IPS-20b (cell line): ENCODE measurements around the gene AGFG2.

ENCODE experiments used
- H3K27ac ChIP-seq: one replicate; pipeline ENCODE4 v1.5.1; 2013; ENCODE audit warnings: low read length
- H3K27me3 ChIP-seq: 2 replicates; pipeline ENCODE4 v1.6.1; 2013; ENCODE audit warnings: mild to moderate bottlenecking, low read length, inconsistent platforms; ENCODE audit not compliant: insufficient read depth
- H3K36me3 ChIP-seq: 2 replicates; pipeline ENCODE4 v1.6.1; 2013; ENCODE audit warnings: low read depth, mild to moderate bottlenecking, inconsistent platforms, low read length, moderate library complexity; ENCODE audit not compliant: insufficient read depth
- H3K4me1 ChIP-seq: 2 replicates; pipeline ENCODE4 v1.6.1; 2013; ENCODE audit warnings: mild to moderate bottlenecking, control low read depth, inconsistent platforms, low read length, moderate library complexity; ENCODE audit not compliant: insufficient read depth
- H3K4me3 ChIP-seq: 2 replicates; pipeline ENCODE4 v1.5.1; 2013; ENCODE audit warnings: mild to moderate bottlenecking, low read length, inconsistent platforms
- H3K9ac ChIP-seq: 2 replicates; pipeline ENCODE4 v1.6.1; 2013; ENCODE audit warnings: low read depth, mild to moderate bottlenecking, inconsistent platforms, low read length, moderate library complexity
- H3K9me3 ChIP-seq: 2 replicates; pipeline ENCODE4 v1.6.1; 2013; ENCODE audit warnings: mild to moderate bottlenecking, low read depth, low read length, inconsistent platforms; ENCODE audit not compliant: insufficient read depth

AGFG2 gene

DNA sequence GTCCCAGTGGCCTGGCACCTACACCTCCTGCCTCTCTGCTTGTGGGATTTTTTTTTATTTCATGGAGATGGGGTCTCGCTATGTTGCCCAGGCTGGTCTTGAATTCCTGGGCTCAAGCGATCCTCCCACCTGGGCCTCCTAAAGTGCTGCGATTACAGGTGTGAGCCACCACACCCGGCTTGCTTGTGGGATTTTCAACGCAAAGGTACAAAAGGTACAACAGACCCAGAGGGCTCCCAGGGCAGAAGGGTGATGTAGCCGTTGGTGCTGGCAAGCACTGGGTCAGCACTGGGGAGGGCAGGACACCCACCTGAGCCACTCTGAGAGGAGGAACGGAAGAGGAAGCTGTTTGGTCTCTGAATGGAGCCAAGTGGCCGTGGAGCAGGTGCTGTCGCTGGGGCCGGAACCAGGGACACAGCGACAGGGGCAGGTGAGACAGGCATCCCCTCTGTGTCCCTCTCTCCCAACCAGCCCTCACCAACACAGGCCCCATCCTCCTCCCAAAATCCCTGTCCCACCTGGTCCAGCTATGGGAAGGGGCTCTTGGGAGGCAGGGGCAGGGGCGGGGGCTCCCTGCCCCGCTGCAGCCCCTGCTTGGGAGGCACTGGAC lies 37.5 kb downstream of the AGFG2 start:
- no peak overlapping the region for H3K4me3 ChIP-seq
- peaks cover 5% of the 10 kb centered on the region; the same call in 1 of the 2 replicates for H3K27me3 ChIP-seq
- no peaks in the 10 kb centered on the region for H3K9me3 ChIP-seq
- no peak overlapping the region for H3K27ac ChIP-seq
- peaks cover 7% of the 10 kb centered on the region for H3K4me1 ChIP-seq
- peaks cover 46% of the 10 kb centered on the region for H3K36me3 ChIP-seq
- no peak overlapping the region for H3K9ac ChIP-seq

DNA sequence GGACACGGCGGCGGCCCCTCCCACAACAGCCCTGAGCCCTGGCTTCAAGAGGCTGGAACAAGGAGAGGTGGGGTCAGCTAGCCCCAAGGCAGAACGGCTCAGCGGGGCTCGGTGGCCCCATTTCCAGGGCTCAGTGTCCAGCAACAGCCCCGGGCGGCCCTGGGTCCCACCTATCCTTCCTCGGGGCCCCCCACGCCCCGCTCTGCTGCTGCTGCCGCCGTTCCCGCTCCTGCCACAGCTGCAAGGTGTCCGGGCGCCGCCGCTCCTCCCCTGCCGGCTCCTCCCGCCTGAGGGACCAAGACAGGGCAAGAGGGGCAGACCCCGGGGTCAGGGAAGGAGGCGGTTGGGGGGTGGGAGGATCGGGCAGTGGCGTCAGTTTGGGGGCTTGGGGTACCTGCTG lies 38.1 kb downstream of the AGFG2 start:
- no peaks in the 10 kb centered on the region for H3K9me3 ChIP-seq
- H3K36me3 ChIP-seq, result peaks cover 52% of the 10 kb centered on the region
- H3K9ac ChIP-seq, result no peak overlapping the region
- H3K27me3 ChIP-seq, result no peaks in the 10 kb centered on the region
- no peak overlapping the region for H3K4me3 ChIP-seq
- H3K4me1 ChIP-seq, result peaks cover under 1% of the 10 kb centered on the region
- no peak overlapping the region for H3K27ac ChIP-seq

- H3K4me3 ChIP-seq, result no peak overlapping the region
- H3K9ac ChIP-seq, result no peak overlapping the region
- no peaks in the 10 kb centered on the region for H3K27me3 ChIP-seq
- no peak overlapping the region for H3K27ac ChIP-seq
- peaks cover 56% of the 10 kb centered on the region for H3K36me3 ChIP-seq
- H3K4me1 ChIP-seq, result no peaks in the 10 kb centered on the region
- no peaks in the 10 kb centered on the region for H3K9me3 ChIP-seq
Measured at GRCh38 chr7:100577507-100577906, 38.5 kb downstream of the AGFG2 start.

- no peaks in the 10 kb centered on the region for H3K27me3 ChIP-seq
- H3K27ac ChIP-seq, result no peak overlapping the region
Measured at GRCh38 chr7:100578246-100579183, 39.5 kb downstream of the AGFG2 start.

GRCh38 chr7:100580466-100581283 lies 41.7 kb downstream of the AGFG2 start:
- H3K4me1 ChIP-seq, result peaks cover 11% of the 10 kb centered on the region; the same call in 1 of the 2 replicates
- peaks cover 49% of the 10 kb centered on the region for H3K36me3 ChIP-seq
- no peak overlapping the region for H3K27ac ChIP-seq

More at GRCh38 chr7:100578246-100579183, 39.5 kb downstream of the AGFG2 start:
- H3K36me3 ChIP-seq, result peaks cover 57% of the 10 kb centered on the region
- 0 out of 2 replicates have a peak, but pooled peaks cover 2% of the 10 kb centered on the region for H3K4me1 ChIP-seq
- H3K9ac ChIP-seq, result no peak overlapping the region
- H3K4me3 ChIP-seq, result no peak overlapping the region
- H3K9me3 ChIP-seq, result no peaks in the 10 kb centered on the region

GRCh38 chr7:100582041-100582579 lies 43.1 kb downstream of the AGFG2 start:
- Histone ChIP-seq H3K9me3 (no peaks in the 10 kb centered on the region), H3K4me3 (no peak overlapping the region), H3K4me1 (peaks cover 11% of the 10 kb centered on the region; the same call in 1 of the 2 replicates), H3K36me3 (peaks cover 40% of the 10 kb centered on the region), H3K9ac (no peak overlapping the region), H3K27me3 (no peaks in the 10 kb centered on the region), H3K27ac (no peak overlapping the region)

More at GRCh38 chr7:100580466-100581283, 41.7 kb downstream of the AGFG2 start:
- H3K4me3 ChIP-seq, result no peak overlapping the region
- no peaks in the 10 kb centered on the region for H3K9me3 ChIP-seq
- no peaks in the 10 kb centered on the region for H3K27me3 ChIP-seq
- H3K9ac ChIP-seq, result no peak overlapping the region

- Histone ChIP-seq H3K9ac (no peak overlapping the region), H3K27me3 (no peaks in the 10 kb centered on the region), H3K36me3 (peaks cover 40% of the 10 kb centered on the region), H3K4me3 (no peak overlapping the region), H3K27ac (no peak overlapping the region), H3K9me3 (no peaks in the 10 kb centered on the region), H3K4me1 (peaks cover 11% of the 10 kb centered on the region; the same call in 1 of the 2 replicates)
Measured at GRCh38 chr7:100582650-100583049, 43.6 kb downstream of the AGFG2 start.

DNA sequence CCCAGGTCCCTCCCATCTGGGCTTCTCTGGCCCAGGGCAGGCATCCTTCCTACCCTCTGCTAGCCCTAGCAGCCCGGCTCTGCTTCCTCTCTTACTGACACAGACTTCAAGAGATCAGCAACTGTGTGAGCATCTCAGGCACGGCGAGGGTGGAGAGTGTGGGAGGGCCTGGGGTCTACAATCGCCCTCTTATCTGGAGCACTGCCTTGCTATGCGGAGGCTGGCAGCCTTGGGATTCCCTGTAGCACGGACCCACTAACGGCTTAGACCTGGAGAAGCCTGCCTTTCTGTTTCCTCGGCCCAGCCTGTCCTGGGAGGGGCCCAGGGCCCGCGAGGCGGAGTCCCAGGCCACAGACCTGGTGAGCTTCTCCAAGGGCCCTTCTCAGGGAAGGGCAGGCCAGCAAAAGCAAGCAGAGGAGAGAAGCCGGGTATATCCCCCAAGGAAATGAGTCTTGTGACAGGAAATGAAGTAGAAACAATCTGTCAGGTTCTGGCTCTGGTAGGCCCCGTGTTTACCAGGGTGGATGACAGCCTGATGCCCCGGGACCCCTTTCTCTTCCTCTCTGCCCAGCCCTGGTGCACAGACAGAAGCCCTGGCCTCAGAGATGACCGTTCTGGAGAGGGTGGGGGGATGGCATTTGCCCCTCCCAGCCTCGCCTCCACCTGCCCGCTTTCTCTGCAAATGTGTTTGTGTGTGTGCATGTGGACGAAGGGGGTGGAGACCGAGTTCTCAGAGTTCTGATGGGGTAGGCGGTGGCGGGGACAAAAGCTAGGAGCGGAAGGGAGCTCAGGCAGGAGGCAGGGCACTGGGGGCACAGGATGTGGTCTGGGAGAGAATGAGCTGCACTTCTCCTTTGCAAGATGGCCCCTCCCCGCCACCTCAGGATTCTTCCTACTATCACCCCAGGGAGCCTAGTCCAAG lies 44.4 kb downstream of the AGFG2 start:
- Histone ChIP-seq H3K36me3 (peaks cover 39% of the 10 kb centered on the region), H3K9me3 (no peaks in the 10 kb centered on the region), H3K4me1 (peaks cover 11% of the 10 kb centered on the region; the same call in 1 of the 2 replicates), H3K9ac (peak overlapping the region; percentile 54; the same call in 1 of the 2 replicates), H3K27ac (no peak overlapping the region), H3K27me3 (no peaks in the 10 kb centered on the region; the same call in 1 of the 2 replicates), H3K4me3 (peak overlapping the region; percentile 13; the same call in 1 of the 2 replicates)

DNA sequence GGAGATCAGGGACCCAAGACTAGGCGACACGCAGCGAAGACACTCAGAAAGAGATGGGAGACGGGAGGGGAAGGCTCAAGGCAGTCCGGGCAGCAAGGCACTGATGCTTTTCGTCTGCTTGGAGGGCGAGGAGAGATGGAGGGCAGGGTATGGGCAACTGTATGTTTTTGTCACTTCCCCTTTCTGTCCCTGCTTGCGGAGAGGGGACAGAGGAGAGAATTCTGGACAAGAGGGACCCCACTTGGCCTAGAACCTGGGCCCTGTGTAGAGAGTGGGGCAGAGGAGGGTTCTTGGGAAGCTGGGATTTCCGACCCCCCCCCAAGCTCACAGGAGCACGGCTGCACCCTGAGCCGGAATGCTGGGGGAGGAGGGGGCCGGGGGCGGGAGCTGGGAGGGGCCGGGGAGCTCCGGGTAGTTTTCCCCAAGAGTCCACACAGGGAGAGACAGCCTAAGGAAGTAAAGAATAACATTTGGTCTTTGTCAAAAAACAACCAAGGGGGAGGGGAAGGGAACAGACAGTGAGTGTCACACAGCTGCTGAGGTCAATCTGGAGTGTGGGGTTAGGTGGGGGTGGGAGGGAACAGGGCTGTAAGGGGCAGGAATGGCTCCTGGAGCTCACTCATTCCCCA lies 45.2 kb downstream of the AGFG2 start:
- peaks cover 11% of the 10 kb centered on the region; the same call in 1 of the 2 replicates for H3K4me1 ChIP-seq
- H3K9me3 ChIP-seq, result no peaks in the 10 kb centered on the region
- no peaks in the 10 kb centered on the region; the same call in 1 of the 2 replicates for H3K27me3 ChIP-seq
- H3K36me3 ChIP-seq, result peaks cover 33% of the 10 kb centered on the region
- H3K9ac ChIP-seq, result peak overlapping the region; percentile 88; the same call in 1 of the 2 replicates
- H3K27ac ChIP-seq, result no peak overlapping the region
- peak overlapping the region; percentile 88 for H3K4me3 ChIP-seq
